ENCODE data around the gene CCDC24. TPM values are rescaled to one million over a fixed set of nuclear protein-coding genes. Genes with fewer than 3 reads are reported as not detected.

Gene CCDC24
- total RNA-seq, 2 experiments from 2014 or later = 8.9 to 9.2 TPM

DNA sequence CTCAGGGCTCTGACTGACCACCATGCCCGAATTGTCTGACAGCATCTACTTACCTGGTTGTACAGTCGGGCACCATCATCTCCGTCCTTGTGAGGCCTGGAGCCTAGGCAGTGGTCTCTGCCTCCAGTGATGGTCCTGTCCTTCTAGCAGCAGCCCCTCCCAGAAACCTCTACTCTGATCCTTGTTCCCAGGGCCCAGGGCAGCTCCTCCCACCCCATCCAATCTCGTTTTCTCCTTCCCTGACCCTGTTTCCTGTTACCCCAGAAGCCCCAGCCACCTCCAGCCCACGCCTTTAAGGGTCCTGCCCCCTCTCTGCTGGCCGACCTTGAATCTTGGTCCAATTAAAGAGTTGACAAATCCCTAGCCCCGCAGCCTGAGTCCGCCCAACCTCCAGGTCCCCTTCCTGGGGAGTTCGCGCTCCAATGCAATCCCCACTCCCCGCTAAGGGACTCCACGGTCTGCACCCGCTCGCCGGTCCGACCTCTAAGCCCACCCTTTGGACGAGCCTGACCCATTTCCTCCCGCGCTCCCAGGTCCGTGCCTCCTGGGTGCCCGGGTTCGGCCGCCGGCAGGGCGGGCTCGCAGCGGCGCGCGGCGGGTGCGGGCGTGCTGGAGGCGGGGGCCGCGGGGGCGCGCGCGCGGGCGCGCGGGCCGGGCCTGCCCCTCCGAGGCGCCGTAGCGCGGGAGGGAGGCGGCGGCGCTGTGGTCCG lies 12.7 kb upstream of the CCDC24 start, which contains the start of gene B4GALT2:
B4GALT2 (plus strand) TSS at position 660 of the 710 bp plus-strand sequence. CDS start 1,951 bp downstream, outside the sequence.
- Histone ChIP-seq H3K27ac (ENCODE audit: low read depth, low read length, poor library complexity, severe bottlenecking) (no peak within 1 kb of the TSS), H2AFZ (ENCODE audit: low read length) (no peak within 1 kb of the TSS), H3K9me3 (ENCODE audit: low read length) (no peaks in the 10 kb centered on the region), H3K4me1 (ENCODE audit: insufficient read depth, low read length, poor library complexity, severe bottlenecking) (peaks cover 17% of the 10 kb centered on the region), H3K4me2 (ENCODE audit: low read length) (peak within 1 kb of the TSS; percentile 36; the same call in 1 of the 2 replicates), H3K4me3 (ENCODE audit: low read depth, low read length, poor library complexity, severe bottlenecking) (no peak within 1 kb of the TSS), H3K79me2 (ENCODE audit: insufficient read depth, low read depth, low read length) (no peaks in the 10 kb centered on the region; the same call in 1 of the 2 replicates), H4K20me1 (ENCODE audit: insufficient read depth, low read length) (0 out of 2 replicates have a peak, but pooled peaks cover 9% of the 10 kb centered on the region), H3K36me3 (ENCODE audit: insufficient read depth, low read length) (peaks cover 32% of the 10 kb centered on the region), H3K9me2 (ENCODE audit: insufficient read depth, low read length) (no peaks in the 10 kb centered on the region)
- intact Hi-C loops (cut with micrococcal nuclease; ENCODE audit: unreplicated experiment) = no loop called here
- ChIA-PET POLR2A (no interaction called here), CTCF (ENCODE audit: unreplicated experiment) (no interaction called here)
- TF ChIP-seq, protein P1, sequence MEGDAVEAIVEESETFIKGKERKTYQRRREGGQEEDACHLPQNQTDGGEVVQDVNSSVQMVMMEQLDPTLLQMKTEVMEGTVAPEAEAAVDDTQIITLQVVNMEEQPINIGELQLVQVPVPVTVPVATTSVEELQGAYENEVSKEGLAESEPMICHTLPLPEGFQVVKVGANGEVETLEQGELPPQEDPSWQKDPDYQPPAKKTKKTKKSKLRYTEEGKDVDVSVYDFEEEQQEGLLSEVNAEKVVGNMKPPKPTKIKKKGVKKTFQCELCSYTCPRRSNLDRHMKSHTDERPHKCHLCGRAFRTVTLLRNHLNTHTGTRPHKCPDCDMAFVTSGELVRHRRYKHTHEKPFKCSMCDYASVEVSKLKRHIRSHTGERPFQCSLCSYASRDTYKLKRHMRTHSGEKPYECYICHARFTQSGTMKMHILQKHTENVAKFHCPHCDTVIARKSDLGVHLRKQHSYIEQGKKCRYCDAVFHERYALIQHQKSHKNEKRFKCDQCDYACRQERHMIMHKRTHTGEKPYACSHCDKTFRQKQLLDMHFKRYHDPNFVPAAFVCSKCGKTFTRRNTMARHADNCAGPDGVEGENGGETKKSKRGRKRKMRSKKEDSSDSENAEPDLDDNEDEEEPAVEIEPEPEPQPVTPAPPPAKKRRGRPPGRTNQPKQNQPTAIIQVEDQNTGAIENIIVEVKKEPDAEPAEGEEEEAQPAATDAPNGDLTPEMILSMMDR (conservative IDR thresholded peaks at IDR 0.05; ENCODE audit: low read length) = no peak
- TF ChIP-seq EZH2phosphoT487 (IDR thresholded peaks at IDR 0.05; ENCODE audit: borderline replicate concordance, low read depth, low read length) = no peak
- no TSS peak for BruUV-seq (replicated peaks)
- no peak for DNase-seq (ENCODE audit: low spot score)

- TF ChIP-seq EZH2phosphoT487 (IDR thresholded peaks at IDR 0.05; ENCODE audit: borderline replicate concordance, low read depth, low read length) = no peak
- TF ChIP-seq, protein P1 (conservative IDR thresholded peaks at IDR 0.05; ENCODE audit: low read length) = no peak
- no peaks in the 10 kb centered on the region for H3K9me2 ChIP-seq (ENCODE audit: insufficient read depth, low read length)
- H4K20me1 ChIP-seq (ENCODE audit: insufficient read depth, low read length) = 0 out of 2 replicates have a peak, but pooled peaks cover 9% of the 10 kb centered on the region
- no peaks in the 10 kb centered on the region for H3K9me3 ChIP-seq (ENCODE audit: low read length)
- H2AFZ ChIP-seq (ENCODE audit: low read length) = no peak overlapping the region
- CTCF ChIA-PET (ENCODE audit: unreplicated experiment) = no interaction called here
- intact Hi-C loops (cut with micrococcal nuclease; ENCODE audit: unreplicated experiment) = no loop called here
- no TSS peak for BruUV-seq (replicated peaks)
- H3K4me1 ChIP-seq (ENCODE audit: insufficient read depth, low read length, poor library complexity, severe bottlenecking) = peaks cover 13% of the 10 kb centered on the region
- H3K27ac ChIP-seq (ENCODE audit: low read depth, low read length, poor library complexity, severe bottlenecking) = no peak overlapping the region
- H3K36me3 ChIP-seq (ENCODE audit: insufficient read depth, low read length) = peaks cover 30% of the 10 kb centered on the region
- no peaks in the 10 kb centered on the region; the same call in 1 of the 2 replicates for H3K79me2 ChIP-seq (ENCODE audit: insufficient read depth, low read depth, low read length)
- no peak for DNase-seq (ENCODE audit: low spot score)
- peak overlapping the region; percentile 34; the same call in 1 of the 2 replicates for H3K4me2 ChIP-seq (ENCODE audit: low read length)
- POLR2A ChIA-PET = no interaction called here
- no peak overlapping the region for H3K4me3 ChIP-seq (ENCODE audit: low read depth, low read length, poor library complexity, severe bottlenecking)
These were observed 12.2 kb upstream of the CCDC24 start for GRCh38 chr1:43979261-43979527.

Measured in OCI-LY7 (cell line).